Activated T-cell treated with anti-CD3 and anti-CD28 coated beads, Interleukin-2, amount 50 U/mL, for 1 hour (primary cell): ENCODE measurements around the gene ARHGAP31.
A peak's percentile ranks its signal among the peaks of the same experiment; 100 is the strongest.
"Not testable (repeated sequence)": the region's sequence is repeated elsewhere in the genome, so short reads cannot be mapped to it uniquely, and the experiment has no call there.

Source experiments
- DNase-seq: peaks from one replicate; pipeline ENCODE4 v3.0.0-alpha.2; 2020

The ARHGAP31 gene

DNA sequence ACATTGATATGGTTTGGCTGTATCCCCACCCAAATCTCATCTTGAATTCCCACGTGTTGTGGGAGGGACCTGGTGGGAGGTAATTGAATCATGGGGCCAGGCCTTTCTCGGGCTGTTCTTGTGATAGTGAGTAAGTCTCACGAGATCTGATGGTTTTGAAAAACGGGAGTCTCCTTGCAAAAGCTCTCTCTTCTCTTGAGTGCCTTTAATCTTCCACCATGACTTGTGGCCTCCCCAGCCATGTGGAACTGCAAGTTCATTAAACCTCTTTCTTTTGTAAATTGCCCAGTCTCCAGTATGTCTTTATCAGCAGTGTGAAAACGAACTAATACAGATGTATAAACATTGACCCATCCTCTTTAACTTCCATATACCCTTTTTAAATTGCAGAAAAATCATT is 26.6 kb downstream of the ARHGAP31 start:
- not testable (repeated sequence) for DNase-seq

- DNase-seq = no peak
Observed at GRCh38 chr3:119322021-119322834, 28.0 kb downstream of the ARHGAP31 start.

DNA sequence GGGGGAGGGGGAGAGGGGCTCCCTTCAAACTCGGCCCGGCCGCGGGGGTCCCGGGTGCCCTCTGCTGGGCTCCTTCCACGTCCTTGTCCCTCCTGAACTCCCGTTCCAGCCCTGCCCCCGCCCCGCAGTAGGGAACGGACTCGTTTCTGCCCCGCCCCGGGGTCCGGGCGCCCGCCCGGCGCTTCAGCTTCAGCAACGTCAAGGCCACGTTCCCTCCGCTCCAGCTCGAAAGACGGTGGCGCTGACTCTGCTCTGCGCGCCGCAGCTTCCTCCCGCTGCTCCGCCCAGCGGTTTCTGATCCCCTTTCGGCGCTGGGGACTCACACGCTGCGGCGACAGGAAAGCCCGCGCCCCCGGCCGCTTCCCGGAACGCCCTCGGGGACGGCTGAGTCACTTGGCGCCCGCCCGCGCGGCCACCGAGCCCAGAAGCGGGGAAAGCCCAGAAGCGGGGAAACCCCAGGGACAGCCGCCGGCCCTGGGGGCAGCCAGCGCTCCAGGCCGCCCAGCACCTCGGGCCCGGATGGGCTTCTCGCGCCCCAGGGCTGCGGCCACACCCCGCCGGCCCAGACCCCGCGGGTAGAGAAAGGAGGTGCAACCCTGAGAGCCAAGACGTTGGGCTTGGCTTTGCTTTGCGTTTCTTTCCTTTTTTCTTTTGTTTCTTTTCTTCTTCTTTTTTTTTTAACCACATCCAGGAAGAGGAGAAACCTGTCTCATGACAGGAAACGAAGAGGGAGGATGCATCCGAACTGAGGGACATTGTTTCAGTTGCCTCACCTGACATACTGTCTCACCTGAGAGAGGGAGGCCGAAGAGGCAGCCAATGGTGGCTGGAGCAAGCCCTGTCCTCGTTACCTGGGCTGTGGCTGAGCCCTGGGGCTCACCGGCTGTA is 28.9 kb downstream of the ARHGAP31 start:
- DNase-seq = peak; percentile 93

DNA sequence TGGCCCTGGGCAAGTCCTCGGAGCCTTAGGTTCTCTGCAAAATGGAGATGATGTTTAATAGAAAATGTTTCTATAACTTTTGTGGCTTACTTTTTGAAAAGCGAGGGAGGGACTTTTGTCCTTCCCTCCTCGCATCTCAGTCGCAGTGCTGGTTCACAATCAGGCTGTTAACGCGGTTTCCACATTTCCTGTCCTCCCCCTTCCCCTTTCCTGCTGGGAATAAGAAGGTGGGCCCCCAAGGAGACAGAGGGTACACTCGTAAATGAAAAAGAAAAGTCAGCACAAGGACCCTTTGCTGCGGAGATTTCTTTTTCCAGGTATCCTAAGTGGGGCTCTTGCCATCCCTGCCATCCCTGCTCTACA is 29.5 kb downstream of the ARHGAP31 start:
- no peak for DNase-seq

GRCh38 chr3:119324899-119325298 is 30.7 kb downstream of the ARHGAP31 start:
- DNase-seq = no peak

- DNase-seq = no peak
Observed at GRCh38 chr3:119326976-119327375, 32.8 kb downstream of the ARHGAP31 start.

- DNase-seq = no peak
Observed at GRCh38 chr3:119329551-119329950, 35.4 kb downstream of the ARHGAP31 start.

- no peak for DNase-seq
Observed at GRCh38 chr3:119330181-119330580, 36.0 kb downstream of the ARHGAP31 start.

DNA sequence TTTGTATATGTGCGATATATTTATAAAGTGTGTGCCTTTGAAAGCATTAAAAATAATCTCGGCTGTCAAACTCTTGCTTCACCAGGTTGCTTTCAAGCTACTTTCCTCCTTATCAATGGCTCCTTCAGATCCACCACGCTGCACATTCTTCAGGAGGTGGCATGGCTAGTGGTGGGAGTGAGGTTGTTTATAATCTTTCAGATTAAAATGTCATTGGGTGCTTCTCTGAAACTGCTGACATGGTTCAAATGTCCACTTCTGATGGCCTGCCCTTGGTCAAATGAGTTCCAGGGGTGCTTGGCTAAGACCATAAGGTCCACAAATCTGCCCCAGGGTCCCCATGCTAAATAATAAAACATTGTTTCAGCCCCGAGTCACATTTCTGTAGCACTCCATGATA is 36.7 kb downstream of the ARHGAP31 start:
- DNase-seq = no peak

DNA sequence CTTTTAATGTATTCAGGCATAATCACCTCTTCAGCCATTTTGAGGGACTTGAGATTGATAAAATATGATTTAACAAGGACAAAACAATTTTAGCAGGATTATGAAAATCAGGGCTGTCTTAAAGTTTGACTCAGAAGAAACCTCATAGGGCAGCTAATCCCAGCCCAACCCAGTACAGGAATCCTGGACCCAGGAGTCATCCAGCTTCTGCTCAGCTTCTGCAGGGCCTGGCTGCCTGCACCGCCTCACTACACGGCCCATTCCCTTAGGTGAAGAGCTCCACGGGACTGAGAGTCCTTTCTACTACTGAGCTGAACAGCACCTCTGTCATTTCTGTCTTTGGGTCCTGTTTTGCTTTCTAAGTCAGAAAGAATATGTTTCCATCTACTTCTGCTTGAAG is 37.5 kb downstream of the ARHGAP31 start:
- DNase-seq = no peak

DNA sequence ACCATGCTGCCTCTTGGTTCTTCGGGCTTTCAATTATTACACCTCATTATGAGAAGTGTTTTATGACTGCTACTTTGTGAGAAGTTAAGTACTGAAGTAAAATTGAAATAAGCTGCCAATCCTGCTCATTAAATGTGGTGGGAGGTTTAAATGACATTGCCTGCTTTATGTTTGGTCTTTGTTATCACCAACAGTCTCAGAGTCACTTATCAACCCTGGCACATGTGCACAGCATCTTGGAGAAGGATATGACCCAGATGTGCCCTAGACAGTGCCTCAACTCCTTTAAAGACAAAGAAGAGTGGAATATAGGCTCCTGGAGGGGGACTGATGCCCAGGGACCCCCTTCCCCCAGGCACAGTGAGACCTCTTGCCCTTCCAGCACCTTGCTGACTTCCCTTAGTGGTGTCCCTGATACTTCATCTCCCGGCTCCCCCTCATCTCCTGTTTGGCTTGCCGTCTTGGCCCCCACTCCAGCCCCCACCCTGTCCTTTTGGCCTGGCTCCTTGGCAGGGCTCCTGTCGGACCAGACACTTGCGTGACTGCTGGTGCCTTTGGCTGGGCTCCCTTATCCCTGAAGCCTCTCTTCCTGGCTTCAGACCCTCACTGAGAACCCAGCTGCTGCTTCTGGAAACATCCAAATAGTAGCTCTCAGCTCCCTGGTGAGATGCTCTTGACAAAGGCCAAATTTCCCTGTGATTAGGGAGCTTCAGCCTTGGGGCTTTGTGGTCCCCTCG is 39.8 kb downstream of the ARHGAP31 start:
- DNase-seq = no peak

DNA sequence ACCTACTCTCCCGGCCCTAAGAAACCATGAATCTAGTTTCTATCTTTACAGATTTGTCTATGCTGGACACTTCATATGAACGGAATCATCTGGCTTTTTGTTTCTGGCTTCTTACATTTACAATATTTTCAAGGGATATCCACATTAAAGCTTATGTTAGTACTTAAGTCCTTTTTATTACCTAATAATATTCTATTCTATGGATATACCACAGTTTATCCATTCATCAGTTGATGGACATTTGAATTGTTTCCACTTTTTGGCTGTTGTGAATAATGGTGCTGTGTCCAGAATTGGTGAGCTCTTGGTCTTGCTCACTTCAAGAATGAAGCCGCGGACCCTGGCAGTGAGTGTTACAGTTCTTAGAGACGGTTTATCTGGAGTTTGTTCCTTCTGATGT is 42.6 kb downstream of the ARHGAP31 start:
- no peak for DNase-seq

DNA sequence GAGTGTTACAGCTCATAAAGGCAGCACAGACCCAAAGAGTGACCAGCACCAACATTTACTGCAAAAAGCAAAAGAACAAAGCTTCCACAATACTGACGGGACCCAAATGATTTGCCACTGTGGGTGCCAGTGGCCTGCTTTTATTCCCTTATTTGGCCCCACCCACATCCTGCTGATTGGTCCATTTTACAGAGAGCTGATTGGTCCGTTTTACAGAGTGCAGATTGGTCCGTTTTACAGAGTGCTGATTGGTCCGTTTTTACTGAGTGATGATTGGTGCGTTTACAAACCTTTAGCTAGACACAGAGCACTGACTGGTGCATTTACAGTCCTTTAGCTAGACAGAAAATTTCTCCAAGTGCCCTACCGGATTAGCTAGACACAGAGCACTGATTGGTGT is 43.2 kb downstream of the ARHGAP31 start:
- not testable (repeated sequence) for DNase-seq

- DNase-seq = no peak
Observed at GRCh38 chr3:119338754-119339153, 44.6 kb downstream of the ARHGAP31 start.

- DNase-seq = no peak
Observed at GRCh38 chr3:119340014-119340413, 45.8 kb downstream of the ARHGAP31 start.

DNA sequence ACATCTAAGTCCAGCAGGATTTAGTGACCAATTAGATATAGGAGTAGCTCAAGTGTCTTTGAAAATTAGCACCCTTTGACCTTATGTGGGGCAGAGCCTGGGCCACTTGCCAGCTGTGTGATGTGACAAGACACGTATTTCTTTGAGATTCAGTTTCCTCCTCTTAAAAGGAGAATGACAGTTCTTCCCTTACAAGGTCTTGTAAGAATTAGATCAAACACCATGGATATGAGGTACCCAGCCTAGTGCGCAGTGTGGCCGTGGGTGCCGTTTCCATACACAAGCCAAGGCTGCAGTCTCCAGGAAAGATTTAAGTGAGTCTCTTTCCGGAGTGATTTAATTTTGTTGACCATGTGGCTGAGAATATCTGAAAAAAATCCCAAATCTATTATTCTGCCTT is 46.3 kb downstream of the ARHGAP31 start:
- DNase-seq = no peak

DNA sequence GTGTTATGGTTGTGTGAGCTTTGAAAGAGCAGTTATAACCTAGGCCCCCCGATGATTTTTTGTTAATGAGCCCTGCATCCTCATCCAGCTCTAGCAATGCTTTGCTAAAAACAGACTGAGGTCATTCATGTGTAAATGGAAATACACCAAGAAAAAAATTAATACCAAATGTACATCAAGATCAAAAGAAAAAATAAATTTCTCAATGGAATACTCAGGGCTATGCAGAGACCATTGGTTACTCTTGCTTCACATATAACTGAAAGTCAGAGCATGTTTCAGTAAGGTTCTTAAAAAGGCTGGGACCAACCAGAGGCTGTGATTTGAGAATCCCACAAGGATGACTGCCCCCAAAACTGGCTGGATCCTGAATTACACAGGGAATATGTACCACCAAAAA is 48.0 kb downstream of the ARHGAP31 start:
- no peak for DNase-seq

DNA sequence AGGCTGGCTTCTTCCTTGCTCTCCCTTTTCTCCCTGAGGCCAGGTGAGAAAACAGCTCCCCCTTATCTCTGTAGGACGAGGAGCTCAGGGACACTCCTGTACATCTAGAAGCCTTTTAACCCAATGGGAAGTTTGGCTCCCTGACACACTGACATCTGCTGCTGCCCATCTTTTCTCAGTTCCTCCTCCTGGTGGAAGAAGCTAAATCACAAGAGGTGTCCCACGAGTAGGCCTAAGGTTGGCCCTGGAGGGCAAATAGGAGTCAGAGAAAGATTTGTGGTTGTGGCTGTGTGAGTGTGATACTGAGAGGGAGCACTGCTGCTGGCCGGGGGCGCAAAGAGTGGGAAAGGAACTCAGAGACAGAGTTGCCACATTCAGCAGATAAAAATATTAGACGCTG is 49.5 kb downstream of the ARHGAP31 start:
- no peak for DNase-seq

DNA sequence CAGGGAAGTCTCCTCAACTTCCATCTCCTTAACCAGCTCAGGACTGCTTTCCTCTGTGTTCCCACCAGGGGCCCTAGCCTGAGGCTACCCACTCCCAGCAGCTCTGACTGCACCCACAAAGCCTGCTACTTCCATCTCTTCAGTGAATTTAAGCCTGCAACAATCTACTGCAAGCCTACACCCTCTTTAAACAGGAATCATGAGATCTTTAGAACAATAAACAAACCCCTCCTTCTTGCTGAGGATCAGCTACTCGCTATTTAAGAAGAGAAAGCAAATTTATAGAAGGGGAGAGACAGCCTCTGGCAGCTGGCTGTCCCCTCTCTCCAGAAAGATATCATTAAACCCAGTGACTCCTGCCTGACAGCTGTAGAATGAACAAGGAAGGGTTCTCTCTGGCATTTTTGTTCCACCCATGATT is 51.9 kb downstream of the ARHGAP31 start:
- no peak for DNase-seq

DNA sequence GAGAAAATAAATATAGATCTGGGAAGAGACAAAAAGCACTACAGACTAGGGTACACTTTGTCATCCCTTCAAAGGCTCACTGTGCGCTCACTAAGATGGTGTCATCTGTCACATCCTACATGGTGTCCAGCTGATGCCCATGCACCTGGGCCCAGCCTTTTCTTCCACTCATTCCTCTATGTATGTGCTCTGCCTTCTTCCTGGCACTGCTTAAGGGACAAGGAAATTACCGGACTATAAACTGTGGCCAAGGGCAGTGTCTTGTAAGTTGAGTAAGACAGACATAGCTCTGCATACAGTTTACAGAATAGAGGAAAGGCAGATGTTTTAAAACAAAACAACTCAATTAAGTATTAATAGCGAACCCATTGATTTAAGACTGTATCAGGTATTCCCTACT is 52.9 kb downstream of the ARHGAP31 start:
- no peak for DNase-seq

DNA sequence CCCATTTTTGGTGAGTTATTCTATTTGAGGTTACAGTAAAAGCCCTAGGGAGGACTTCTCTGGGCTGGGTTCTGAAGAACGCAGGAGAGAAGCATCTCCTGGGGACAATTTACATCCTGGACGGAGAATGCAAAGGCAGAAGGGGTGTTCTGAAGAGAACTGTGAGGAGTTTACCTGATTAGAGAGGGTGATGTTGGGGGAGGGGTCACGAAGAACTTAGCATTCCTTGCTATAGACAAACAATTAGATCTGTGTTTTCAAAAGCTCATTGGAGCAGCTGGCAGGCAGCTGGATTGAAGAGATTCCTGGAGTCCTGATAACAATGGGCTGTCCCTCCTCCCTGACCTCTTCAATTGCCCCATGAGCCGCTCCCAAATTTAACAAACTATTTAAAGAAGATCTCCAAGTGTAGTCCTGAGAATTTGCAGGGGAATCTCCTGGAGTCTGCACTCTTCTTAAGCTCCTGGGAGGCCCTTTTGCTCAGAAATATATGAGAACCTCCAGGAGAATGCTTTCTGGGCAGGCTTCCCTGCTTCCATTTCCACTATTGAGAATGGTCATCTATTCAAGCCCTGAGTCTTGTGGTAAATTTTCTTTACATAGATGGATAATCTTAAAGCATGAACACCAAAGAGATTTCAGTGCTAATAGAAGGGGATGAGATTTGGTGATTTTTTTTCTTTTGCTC is 55.3 kb downstream of the ARHGAP31 start:
- no peak for DNase-seq

DNA sequence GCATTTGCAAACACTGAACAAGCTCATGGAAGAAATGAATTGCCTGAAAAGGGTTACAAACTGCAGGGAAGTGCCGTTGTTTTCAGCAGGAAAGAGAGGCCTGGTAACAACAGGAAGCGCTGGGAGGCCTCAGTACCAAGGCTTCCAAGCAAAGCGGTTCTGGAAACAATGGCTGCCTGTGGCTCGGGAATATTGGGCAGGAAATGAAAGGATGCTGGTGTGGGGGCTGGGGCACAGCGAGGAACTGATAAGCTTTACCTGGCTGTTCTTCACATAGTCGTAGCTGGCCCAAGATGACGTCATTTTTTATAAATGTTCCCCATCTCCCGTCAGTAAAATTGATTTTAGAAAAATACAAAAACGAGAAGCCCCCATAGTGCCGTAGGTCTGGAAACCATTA is 55.9 kb downstream of the ARHGAP31 start:
- DNase-seq = no peak

- no peak for DNase-seq
Observed at GRCh38 chr3:119351581-119351980, 57.4 kb downstream of the ARHGAP31 start.
